Effector memory CD8-positive, alpha-beta T cell (primary cell): Measurements from ENCODE around the gene PRRT2.
"Not testable (repeated sequence)": the region's sequence is repeated elsewhere in the genome, so short reads cannot be mapped to it uniquely, and the experiment has no call there.

Experiments
- ATAC-seq: fragments of 150-1000 bp; cut with Tn5 transposase; replicated peaks from 2 replicates; pipeline ENCODE4 v1.10.0; 2021; ENCODE audit warnings: mild to moderate bottlenecking, moderate library complexity
- DNase-seq, 3 experiments: peaks; one replicate each; pipeline ENCODE4 v3.0.0; 2021
- H3K27ac Mint-ChIP-seq, 2 donors: one replicate each; pipeline ENCODE4 v1.8.0; 2022; ENCODE audit warnings: mild to moderate bottlenecking in 2 of 2, mixed read lengths in 2 of 2, moderate library complexity in 2 of 2
- H3K27me3 Mint-ChIP-seq, 2 donors: one replicate each; pipeline ENCODE4 v1.8.0; 2022; ENCODE audit warnings: mixed read lengths in 2 of 2
- H3K36me3 Mint-ChIP-seq: one replicate; pipeline ENCODE4 v1.8.0; 2022; ENCODE audit warnings: mild to moderate bottlenecking, moderate library complexity, mixed read lengths; ENCODE audit not compliant: insufficient read depth
- H3K4me1 Mint-ChIP-seq, 2 donors: one replicate each; pipeline ENCODE4 v1.8.0; 2022; ENCODE audit warnings: low read depth in 2 of 2, mixed read lengths in 2 of 2
- H3K4me3 Mint-ChIP-seq, 2 donors: one replicate each; pipeline ENCODE4 v1.8.0; 2022; ENCODE audit warnings: mild to moderate bottlenecking in 2 of 2, mixed read lengths in 2 of 2, moderate library complexity in 2 of 2
- H3K9me3 Mint-ChIP-seq, 2 donors: one replicate each; pipeline ENCODE4 v1.8.0; 2022; ENCODE audit warnings: mixed read lengths in 2 of 2
- total RNA-seq, 9 experiments: gene quantifications; one replicate each; lab custom pipeline; 2026; lab: John Stamatoyannopoulos, UW

The PRRT2 gene
- 0.30 to 3.4 (median 0.63) reads per million in 9 experiments for total RNA-seq

DNA sequence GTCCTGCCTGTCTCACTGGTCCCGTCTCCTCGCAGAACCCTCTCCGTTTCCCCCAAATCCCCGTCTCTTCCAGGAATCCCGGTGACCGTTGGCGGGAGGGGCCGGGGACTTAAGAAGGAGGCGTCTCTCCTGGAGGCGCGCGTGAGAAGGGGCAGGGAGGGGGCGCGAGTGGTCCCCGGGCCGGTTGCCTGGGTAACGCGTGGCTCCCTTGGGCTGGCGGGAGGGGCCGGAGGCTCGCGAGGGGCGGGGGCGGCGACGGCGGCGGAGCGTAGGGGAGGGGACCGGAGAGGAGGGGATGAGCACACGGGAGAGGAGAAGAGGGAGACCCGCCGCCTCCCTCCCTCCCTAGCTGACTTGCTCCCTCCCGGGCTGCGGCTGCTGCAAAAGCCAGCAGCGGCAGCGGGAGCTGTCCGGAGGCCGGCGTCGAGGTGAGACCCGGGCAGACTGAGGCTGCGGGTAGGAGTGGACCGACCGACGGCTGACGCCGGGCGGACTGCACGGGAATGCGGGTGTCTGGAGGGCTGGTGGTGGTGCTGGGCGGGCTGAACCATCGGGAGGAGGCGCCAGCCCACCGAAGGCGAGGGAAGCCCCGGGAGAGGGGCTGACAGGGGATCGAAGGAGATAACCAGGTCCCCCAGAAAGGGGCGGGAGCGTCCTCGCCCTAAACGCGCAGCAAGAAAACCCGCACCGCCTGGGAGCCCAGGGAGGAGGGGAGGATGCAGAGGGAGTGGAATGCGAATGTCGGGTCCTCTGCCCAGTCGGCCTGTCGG is at the start of gene PRRT2:
Gene PRRT2, plus strand, starts transcription at position 298 of the 770 bp plus-strand sequence. CDS start 862 bp downstream, outside the sequence.
- DNase-seq = peak in 1 of 3 experiments; percentile 23
- no peaks in the 10 kb centered on the region for H3K9me3 Mint-ChIP-seq
- no peak for ATAC-seq
- H3K4me1 Mint-ChIP-seq = peaks cover 60 to 64% of the 10 kb centered on the region in 2 donors
- H3K27me3 Mint-ChIP-seq = no peaks in the 10 kb centered on the region
- peaks cover 70% of the 10 kb centered on the region for H3K36me3 Mint-ChIP-seq
- H3K27ac Mint-ChIP-seq = peak within 1 kb of the TSS; percentile 91 to 94
- peak within 1 kb of the TSS; percentile 83 to 95 for H3K4me3 Mint-ChIP-seq

DNA sequence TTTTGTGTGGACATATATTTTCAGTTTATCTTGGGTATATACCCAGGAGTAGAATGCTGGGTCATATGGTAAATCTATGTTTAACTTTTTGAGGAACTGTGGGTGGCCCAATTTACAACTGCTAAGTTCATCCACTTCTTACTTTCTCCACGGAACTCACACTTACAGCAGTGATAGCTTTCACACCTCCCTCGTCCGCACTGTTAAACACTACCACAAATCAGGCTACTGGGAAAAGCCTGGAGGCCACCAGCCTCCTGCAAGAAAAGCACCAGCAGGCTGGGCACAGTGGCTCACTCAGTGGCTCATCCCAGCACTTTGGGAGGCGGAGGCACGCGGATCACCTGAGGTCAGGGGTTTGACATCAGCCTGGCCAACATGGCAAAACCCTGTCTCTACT is 48.7 kb upstream of the PRRT2 start:
- Mint-ChIP-seq H3K27ac (no peak overlapping the region), H3K4me3 (no peak overlapping the region), H3K4me1 (peaks cover 0 to 4% of the 10 kb centered on the region in 2 donors), H3K9me3 (no peaks in the 10 kb centered on the region), H3K36me3 (no peaks in the 10 kb centered on the region), H3K27me3 (no peaks in the 10 kb centered on the region)
- DNase-seq (no peak), ATAC-seq (no peak)

- ATAC-seq (no peak), DNase-seq (no peak)
- no peak overlapping the region for H3K27ac Mint-ChIP-seq
- no peaks in the 10 kb centered on the region for H3K9me3 Mint-ChIP-seq
- no peaks in the 10 kb centered on the region for H3K36me3 Mint-ChIP-seq
- no peaks in the 10 kb centered on the region for H3K27me3 Mint-ChIP-seq
- peaks cover 0 to 3% of the 10 kb centered on the region in 2 donors for H3K4me1 Mint-ChIP-seq
- H3K4me3 Mint-ChIP-seq = no peak overlapping the region
Observed at GRCh38 chr16:29765167-29766032, 46.6 kb upstream of the PRRT2 start.

DNA sequence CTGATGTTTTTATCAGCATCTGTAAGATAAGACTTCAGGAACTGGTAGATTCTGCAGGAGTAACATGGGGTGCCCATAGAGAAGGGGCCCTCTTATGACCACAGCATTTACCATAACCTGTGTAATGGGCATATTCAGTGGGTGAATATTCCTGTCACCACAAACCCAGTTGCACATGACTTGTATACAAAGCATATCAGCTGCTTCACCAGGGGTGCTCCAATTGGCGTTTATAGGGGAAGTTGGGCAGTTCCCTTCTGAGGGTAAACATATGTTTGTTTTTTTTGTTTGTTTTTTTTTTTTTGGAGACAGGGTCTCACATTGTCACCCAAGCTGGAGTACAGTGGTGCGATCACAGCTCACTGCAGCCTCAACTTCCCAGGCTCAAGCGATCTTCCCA is 45.4 kb upstream of the PRRT2 start:
- ATAC-seq = no peak
- Mint-ChIP-seq H3K27ac (no peak overlapping the region), H3K4me3 (no peak overlapping the region), H3K27me3 (no peaks in the 10 kb centered on the region), H3K36me3 (no peaks in the 10 kb centered on the region), H3K9me3 (no peaks in the 10 kb centered on the region), H3K4me1 (peaks cover 0 to 3% of the 10 kb centered on the region in 2 donors)
- DNase-seq = no peak

- no peak for DNase-seq
- Mint-ChIP-seq H3K36me3 (no peaks in the 10 kb centered on the region), H3K9me3 (no peaks in the 10 kb centered on the region), H3K4me1 (peaks cover 0 to 3% of the 10 kb centered on the region in 2 donors), H3K4me3 (no peak overlapping the region), H3K27ac (no peak overlapping the region), H3K27me3 (no peaks in the 10 kb centered on the region)
- ATAC-seq = no peak
Observed at GRCh38 chr16:29767062-29767461, 44.9 kb upstream of the PRRT2 start.

DNA sequence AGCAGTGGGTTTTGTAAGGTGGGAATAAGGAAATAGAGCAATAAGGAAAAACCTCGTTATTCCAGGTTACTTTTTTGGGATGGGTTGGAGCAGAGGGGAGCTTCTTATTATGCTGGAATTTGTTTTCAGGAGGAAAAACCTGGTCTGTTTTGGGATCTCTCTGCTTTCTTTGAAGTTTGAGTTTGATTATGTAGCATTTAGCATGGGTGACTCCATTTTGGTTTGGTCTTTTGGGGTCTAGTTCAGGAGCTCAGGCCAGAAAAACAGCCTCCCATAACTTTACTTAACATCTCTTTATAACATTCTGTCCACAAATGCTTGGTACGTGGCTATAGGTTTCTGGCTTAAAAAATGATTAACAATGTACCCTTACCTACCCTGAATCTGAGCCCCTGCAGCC is 42.5 kb upstream of the PRRT2 start:
- H3K27ac Mint-ChIP-seq = no peak overlapping the region
- DNase-seq (no peak), ATAC-seq (no peak)
- no peaks in the 10 kb centered on the region for H3K27me3 Mint-ChIP-seq
- H3K9me3 Mint-ChIP-seq = no peaks in the 10 kb centered on the region
- H3K4me1 Mint-ChIP-seq = peaks cover 0 to 3% of the 10 kb centered on the region in 2 donors
- H3K4me3 Mint-ChIP-seq = no peak overlapping the region
- no peaks in the 10 kb centered on the region for H3K36me3 Mint-ChIP-seq

GRCh38 chr16:29770250-29770929 is 41.6 kb upstream of the PRRT2 start:
- H3K27me3 Mint-ChIP-seq = no peaks in the 10 kb centered on the region
- H3K4me1 Mint-ChIP-seq = peaks cover 0 to 4% of the 10 kb centered on the region in 2 donors
- H3K9me3 Mint-ChIP-seq = no peaks in the 10 kb centered on the region
- no peak for ATAC-seq
- H3K4me3 Mint-ChIP-seq = no peak overlapping the region
- H3K27ac Mint-ChIP-seq = no peak overlapping the region
- no peaks in the 10 kb centered on the region for H3K36me3 Mint-ChIP-seq
- no peak for DNase-seq

DNA sequence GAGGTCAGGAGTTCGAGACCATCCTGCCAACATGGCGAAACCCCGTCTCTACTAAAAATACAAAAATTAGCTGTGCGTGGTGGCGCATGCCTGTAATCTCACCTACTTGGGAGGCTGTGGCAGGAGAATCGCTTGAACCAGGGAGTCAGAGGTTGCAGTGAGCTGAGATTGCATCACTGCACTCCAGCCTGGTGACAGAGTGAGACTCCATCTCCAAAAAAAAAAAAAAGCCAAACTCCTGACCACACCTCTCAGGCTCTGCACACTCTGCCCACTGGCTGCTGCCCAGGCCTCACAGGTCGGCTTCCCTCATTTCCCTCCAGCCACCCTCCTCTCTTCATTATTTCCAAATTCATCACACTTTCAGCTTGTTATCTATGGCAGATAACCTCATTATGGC is 39.7 kb upstream of the PRRT2 start:
- H3K27me3 Mint-ChIP-seq, H3K9me3 Mint-ChIP-seq, DNase-seq, H3K27ac Mint-ChIP-seq, ATAC-seq, H3K4me3 Mint-ChIP-seq, H3K36me3 Mint-ChIP-seq, H3K4me1 Mint-ChIP-seq: not testable (repeated sequence)

DNA sequence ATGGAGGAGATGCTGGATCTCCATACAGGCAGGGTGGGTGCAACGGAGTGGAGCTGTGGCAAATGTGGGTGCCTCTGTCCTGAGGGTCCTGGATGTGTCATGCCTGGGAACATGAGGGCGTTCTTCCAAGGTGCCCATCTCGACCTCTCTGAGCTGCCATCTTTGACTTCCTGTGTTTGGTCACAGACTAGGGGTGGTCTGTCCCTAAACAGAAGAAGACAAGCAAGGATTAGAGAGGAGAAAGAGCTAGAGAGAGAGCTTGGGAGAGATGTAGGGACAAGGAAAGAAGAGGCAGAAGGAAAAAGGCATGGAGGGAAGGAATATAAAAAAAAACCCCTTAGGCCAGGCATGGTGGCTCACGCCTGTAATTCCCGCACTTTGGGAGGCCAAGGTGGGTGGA is 37.3 kb upstream of the PRRT2 start:
- H3K9me3 Mint-ChIP-seq = no peaks in the 10 kb centered on the region
- peaks cover 0 to 6% of the 10 kb centered on the region in 2 donors for H3K4me1 Mint-ChIP-seq
- no peak for DNase-seq
- H3K27ac Mint-ChIP-seq = no peak overlapping the region
- no peaks in the 10 kb centered on the region for H3K27me3 Mint-ChIP-seq
- H3K4me3 Mint-ChIP-seq = no peak overlapping the region
- H3K36me3 Mint-ChIP-seq = no peaks in the 10 kb centered on the region
- no peak for ATAC-seq

- H3K27ac Mint-ChIP-seq = peak overlapping the region in 1 of 2 donors; percentile 13
- no peak for ATAC-seq
- H3K27me3 Mint-ChIP-seq = no peaks in the 10 kb centered on the region
- no peaks in the 10 kb centered on the region for H3K36me3 Mint-ChIP-seq
- H3K4me3 Mint-ChIP-seq = no peak overlapping the region
- DNase-seq = no peak
- H3K9me3 Mint-ChIP-seq = no peaks in the 10 kb centered on the region
- H3K4me1 Mint-ChIP-seq = peaks cover 0 to 6% of the 10 kb centered on the region in 2 donors
Observed at GRCh38 chr16:29775742-29776408, 36.1 kb upstream of the PRRT2 start.

GRCh38 chr16:29777576-29778350 is 34.2 kb upstream of the PRRT2 start, which contains the start of gene ZG16:
Gene ZG16, plus strand, starts transcription at chr16:29778256. Its CDS starts 1,011 bp downstream, at chr16:29779267.
- H3K4me3 Mint-ChIP-seq = no peak within 1 kb of the TSS
- no peak for ATAC-seq

GRCh38 chr16:29779474-29779873 is 32.5 kb upstream of the PRRT2 start:
- Mint-ChIP-seq H3K9me3 (no peaks in the 10 kb centered on the region), H3K36me3 (no peaks in the 10 kb centered on the region), H3K27ac (no peak overlapping the region), H3K4me3 (no peak overlapping the region), H3K4me1 (peaks cover 0 to 8% of the 10 kb centered on the region in 2 donors), H3K27me3 (no peaks in the 10 kb centered on the region)
- no peak for ATAC-seq
- no peak for DNase-seq

More at GRCh38 chr16:29777576-29778350, 34.2 kb upstream of the PRRT2 start, which contains the start of gene ZG16:
- Mint-ChIP-seq H3K4me1 (peaks cover 0 to 8% of the 10 kb centered on the region in 2 donors), H3K27ac (peak within 1 kb of the TSS in 1 of 2 donors; percentile 23), H3K36me3 (no peaks in the 10 kb centered on the region), H3K27me3 (no peaks in the 10 kb centered on the region), H3K9me3 (no peaks in the 10 kb centered on the region)
- DNase-seq = no peak
